ENCODE results near the gene OR5H2.

GRCh38 chr3:98242155-98242554 is 40.1 kb upstream of the OR5H2 start:
- TF ChIP-seq CTCF (IDR thresholded peaks at IDR 0.05; ENCODE audit: borderline replicate concordance, extremely low read depth, low read length, poor library complexity, severe bottlenecking) (no peak), EZH2 (IDR thresholded peaks at IDR 0.05; ENCODE audit: borderline replicate concordance, low read depth, low read length, severe bottlenecking) (no peak)
